Calu3 (cell line): ENCODE data around the gene AGR3. TPM values are rescaled to one million over a fixed set of nuclear protein-coding genes. Genes with fewer than 3 reads are reported as not detected.
A peak's percentile ranks its signal among the peaks of the same experiment; 100 is the strongest.

Source experiments
- BruUV-seq: library from RNA; stranded (reverse); fragments of 400-500 nt; replicated peaks from 2 replicates; lab custom pipeline; 2021; lab: Mats Ljungman, UMichigan
- CTCF ChIA-PET: fragments of 300-600 bp; sonication (Branson Sonifier 250); formaldehyde crosslinking; loops from one replicate; lab custom pipeline; 2022; ENCODE audit warnings: antibody characterized with exemption; lab: Charles Lee
- DNase-seq: peaks from one replicate; pipeline ENCODE4 v3.0.0; 2022
- H3K27ac Mint-ChIP-seq: one replicate; pipeline ENCODE4 v1.8.0; 2022; ENCODE audit warnings: mixed read lengths; ENCODE audit not compliant: unreplicated experiment
- H3K27me3 Mint-ChIP-seq: one replicate; pipeline ENCODE4 v1.8.0; 2022; ENCODE audit warnings: mixed read lengths; ENCODE audit not compliant: unreplicated experiment
- H3K36me3 Mint-ChIP-seq: one replicate; pipeline ENCODE4 v1.8.0; 2022; ENCODE audit warnings: mild to moderate bottlenecking, moderate library complexity, mixed read lengths; ENCODE audit not compliant: insufficient read depth, unreplicated experiment
- H3K4me1 Mint-ChIP-seq: one replicate; pipeline ENCODE4 v1.8.0; 2022; ENCODE audit warnings: mild to moderate bottlenecking, low read depth, mixed read lengths; ENCODE audit not compliant: unreplicated experiment
- H3K4me3 Mint-ChIP-seq: one replicate; pipeline ENCODE4 v1.8.0; 2022; ENCODE audit warnings: mild to moderate bottlenecking, low read depth, moderate library complexity, mixed read lengths; ENCODE audit not compliant: unreplicated experiment
- H3K9me3 Mint-ChIP-seq: one replicate; pipeline ENCODE4 v1.8.0; 2022; ENCODE audit warnings: low read depth, mixed read lengths; ENCODE audit not compliant: unreplicated experiment
- intact Hi-C: fragments of 100-400 bp; cut with micrococcal nuclease; formaldehyde crosslinking; loops from one replicate; pipeline ENCODE4 v1.10.0; 2022; ENCODE audit not compliant: unreplicated experiment
- total RNA-seq: library from RNA; stranded (reverse); gene quantifications from 2 replicates; pipeline ENCODE4 v1.2.3, GENCODE V29; 2022
- TF ChIP-seq, protein P1 (sequence below): fragments of 200-600 bp; IDR thresholded peaks from one replicate; pipeline ENCODE4 v1.8.0; 2022; ENCODE audit warnings: antibody characterized with exemption; ENCODE audit not compliant: unreplicated experiment

The AGR3 gene
- total RNA-seq, 1 experiment from 2014 or later: 8.4 TPM

DNA sequence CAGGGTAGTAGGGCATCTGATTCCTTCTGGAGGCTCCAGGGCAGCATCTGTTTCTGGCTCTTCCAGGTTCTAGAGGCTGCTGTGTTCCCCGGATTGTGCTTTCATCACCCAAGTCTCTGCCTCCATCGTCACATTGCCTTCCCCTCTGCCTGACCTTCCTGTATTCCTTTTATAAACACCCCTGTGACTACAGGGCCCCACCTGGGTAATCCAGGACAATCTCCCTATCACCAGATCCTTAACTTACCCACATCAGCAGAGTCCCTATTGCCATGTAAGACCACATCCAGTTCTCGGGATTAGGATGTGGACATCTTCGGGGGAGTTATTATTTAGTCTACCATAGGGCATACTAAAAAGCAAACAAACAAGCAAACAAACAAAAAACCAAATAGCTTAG is 39.4 kb upstream of the AGR3 start:
- no peaks in the 10 kb centered on the region for H3K9me3 Mint-ChIP-seq
- H3K36me3 Mint-ChIP-seq: peaks cover 19% of the 10 kb centered on the region
- peak overlapping the region; percentile 94 for H3K27ac Mint-ChIP-seq
- H3K27me3 Mint-ChIP-seq: no peaks in the 10 kb centered on the region
- TF ChIP-seq, protein P1, sequence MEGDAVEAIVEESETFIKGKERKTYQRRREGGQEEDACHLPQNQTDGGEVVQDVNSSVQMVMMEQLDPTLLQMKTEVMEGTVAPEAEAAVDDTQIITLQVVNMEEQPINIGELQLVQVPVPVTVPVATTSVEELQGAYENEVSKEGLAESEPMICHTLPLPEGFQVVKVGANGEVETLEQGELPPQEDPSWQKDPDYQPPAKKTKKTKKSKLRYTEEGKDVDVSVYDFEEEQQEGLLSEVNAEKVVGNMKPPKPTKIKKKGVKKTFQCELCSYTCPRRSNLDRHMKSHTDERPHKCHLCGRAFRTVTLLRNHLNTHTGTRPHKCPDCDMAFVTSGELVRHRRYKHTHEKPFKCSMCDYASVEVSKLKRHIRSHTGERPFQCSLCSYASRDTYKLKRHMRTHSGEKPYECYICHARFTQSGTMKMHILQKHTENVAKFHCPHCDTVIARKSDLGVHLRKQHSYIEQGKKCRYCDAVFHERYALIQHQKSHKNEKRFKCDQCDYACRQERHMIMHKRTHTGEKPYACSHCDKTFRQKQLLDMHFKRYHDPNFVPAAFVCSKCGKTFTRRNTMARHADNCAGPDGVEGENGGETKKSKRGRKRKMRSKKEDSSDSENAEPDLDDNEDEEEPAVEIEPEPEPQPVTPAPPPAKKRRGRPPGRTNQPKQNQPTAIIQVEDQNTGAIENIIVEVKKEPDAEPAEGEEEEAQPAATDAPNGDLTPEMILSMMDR: no peak
- CTCF ChIA-PET: interaction anchor here (0.6 to 2.2 kb wide), 5 partner anchors 13 to 482 kb away, joined by 3 to 19 read pairs (median 4); no protein-coding TSS in a partner anchor
- DNase-seq: peak; percentile 42
- H3K4me1 Mint-ChIP-seq: peaks cover 85% of the 10 kb centered on the region
- H3K4me3 Mint-ChIP-seq: peak overlapping the region; percentile 54
- no TSS peak for BruUV-seq
- intact Hi-C loops: loop anchor here (5.0 kb wide), 1 partner anchor 386 kb away; no protein-coding TSS in a partner anchor

- peaks cover 92% of the 10 kb centered on the region for H3K4me1 Mint-ChIP-seq
- intact Hi-C loops: loop anchor here (5.0 kb wide), 1 partner anchor 37 kb away; the partner anchor contains the start of gene AGR3
- TF ChIP-seq, protein P1: no peak
- no peak for DNase-seq
- no peak overlapping the region for H3K4me3 Mint-ChIP-seq
- no peaks in the 10 kb centered on the region for H3K27me3 Mint-ChIP-seq
- no TSS peak for BruUV-seq
- no peaks in the 10 kb centered on the region for H3K9me3 Mint-ChIP-seq
- peaks cover 24% of the 10 kb centered on the region for H3K36me3 Mint-ChIP-seq
- peak overlapping the region; percentile 30 for H3K27ac Mint-ChIP-seq
- CTCF ChIA-PET: no interaction called here
Measured at GRCh38 chr7:16919440-16919839, 37.7 kb upstream of the AGR3 start.

- TF ChIP-seq, protein P1: peak; percentile 78
- no TSS peak for BruUV-seq
- Mint-ChIP-seq H3K27me3 (no peaks in the 10 kb centered on the region), H3K4me1 (peaks cover 93% of the 10 kb centered on the region), H3K36me3 (peaks cover 24% of the 10 kb centered on the region), H3K4me3 (no peak overlapping the region), H3K9me3 (no peaks in the 10 kb centered on the region), H3K27ac (peak overlapping the region; percentile 30)
- CTCF ChIA-PET: interaction anchor here (0.7 to 2.5 kb wide), 9 partner anchors 12 to 223 kb away, joined by 3 to 31 read pairs (median 6); partner anchors contain the start of gene AGR2
- peak; percentile 60 for DNase-seq
- intact Hi-C loops: loop anchor here (1.0 to 5.0 kb wide), 4 partner anchors 27 to 223 kb away; partner anchors contain the start of gene AGR3
Measured at GRCh38 chr7:16918288-16918895, 36.6 kb upstream of the AGR3 start.

- no TSS peak for BruUV-seq
- Mint-ChIP-seq H3K36me3 (peaks cover 19% of the 10 kb centered on the region), H3K27me3 (no peaks in the 10 kb centered on the region), H3K4me3 (peak overlapping the region; percentile 28), H3K9me3 (no peaks in the 10 kb centered on the region), H3K4me1 (peaks cover 78% of the 10 kb centered on the region), H3K27ac (peak overlapping the region; percentile 81)
- intact Hi-C loops: loop anchor here (1.0 to 5.0 kb wide), 2 partner anchors 11 to 34 kb away; partner anchors contain the start of gene AGR3
- TF ChIP-seq, protein P1: no peak
- CTCF ChIA-PET: interaction anchor here (1.5 to 2.5 kb wide), 3 partner anchors 25 to 115 kb away, joined by 4 to 10 read pairs (median 8); partner anchors contain the start of gene AGR2
- DNase-seq: no peak
Measured at GRCh38 chr7:16916738-16917137, 35.0 kb upstream of the AGR3 start.
